ENCODE results near the gene UBE2I.
"Not testable (repeated sequence)": the region's sequence is repeated elsewhere in the genome, so short reads cannot be mapped to it uniquely, and the experiment has no call there.

The UBE2I gene

GRCh38 chr16:1314399-1315068 lies 5.1 kb downstream of the UBE2I start:
- no peak for DNase-seq (ENCODE audit: low read depth)

DNA sequence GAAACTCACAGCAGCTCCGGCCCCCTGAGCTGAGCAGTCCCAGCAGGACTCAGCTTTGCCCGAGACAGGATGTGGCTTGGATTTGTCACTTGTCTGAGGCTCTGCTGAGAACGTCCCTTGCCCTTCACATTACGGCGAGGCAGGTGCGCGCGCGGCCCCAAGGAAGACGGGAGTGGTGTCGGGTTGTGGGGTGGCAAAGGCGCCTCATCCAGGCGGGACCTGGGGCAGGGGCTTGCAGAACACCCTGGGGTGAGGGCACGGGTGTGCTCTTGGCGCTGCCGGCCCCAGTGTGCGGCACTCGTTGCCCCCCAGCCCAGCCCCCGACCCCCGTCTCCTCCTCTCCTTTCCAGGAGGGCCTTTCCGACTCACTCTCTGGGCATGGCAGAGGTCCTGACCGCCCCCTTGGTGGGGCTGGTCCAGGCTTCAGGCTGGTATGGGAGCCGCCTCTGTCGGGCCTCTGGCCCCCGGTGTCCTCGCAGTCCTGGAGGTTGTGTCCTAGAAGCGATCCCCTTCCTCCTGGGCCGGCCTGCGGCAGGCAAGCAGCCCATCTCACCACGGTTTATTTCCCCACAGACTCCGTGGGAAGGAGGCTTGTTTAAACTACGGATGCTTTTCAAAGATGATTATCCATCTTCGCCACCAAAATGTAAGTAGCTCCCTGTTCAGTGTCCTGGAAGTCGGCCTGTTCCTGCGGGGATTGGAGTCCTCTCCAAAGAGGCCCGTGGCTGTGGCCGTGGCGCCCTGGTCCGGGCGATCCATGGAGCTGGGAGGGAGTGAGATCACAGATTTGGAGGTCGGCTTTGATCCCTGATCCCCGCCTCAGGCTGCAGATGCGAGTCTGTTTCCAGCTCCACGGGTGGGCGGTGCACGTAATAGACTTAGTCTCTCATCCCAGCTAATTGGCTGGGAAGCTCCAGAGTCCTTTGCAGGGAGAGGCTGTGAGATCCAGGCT lies 5.9 kb downstream of the UBE2I start:
- DNase-seq (ENCODE audit: low read depth): no peak

DNA sequence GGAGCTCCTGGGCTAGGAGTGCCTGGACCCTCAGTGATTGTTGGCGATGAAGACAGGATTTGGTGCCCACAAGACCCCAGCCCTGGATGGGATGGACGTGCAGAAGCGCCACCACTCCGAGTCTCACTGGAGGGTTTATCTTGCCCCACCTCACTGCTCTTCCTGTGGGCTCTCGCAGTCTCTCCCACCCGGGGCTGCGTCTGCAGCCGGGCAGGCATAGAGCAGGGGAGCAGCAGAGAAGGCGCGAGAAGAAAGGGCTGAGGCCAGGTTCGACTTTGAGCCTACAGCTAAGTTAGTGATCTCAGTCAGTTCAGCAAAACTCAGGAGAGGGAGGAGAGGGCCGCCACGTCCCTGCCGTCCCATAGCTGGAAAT lies 6.6 kb downstream of the UBE2I start:
- no peak for DNase-seq (ENCODE audit: low read depth)

DNA sequence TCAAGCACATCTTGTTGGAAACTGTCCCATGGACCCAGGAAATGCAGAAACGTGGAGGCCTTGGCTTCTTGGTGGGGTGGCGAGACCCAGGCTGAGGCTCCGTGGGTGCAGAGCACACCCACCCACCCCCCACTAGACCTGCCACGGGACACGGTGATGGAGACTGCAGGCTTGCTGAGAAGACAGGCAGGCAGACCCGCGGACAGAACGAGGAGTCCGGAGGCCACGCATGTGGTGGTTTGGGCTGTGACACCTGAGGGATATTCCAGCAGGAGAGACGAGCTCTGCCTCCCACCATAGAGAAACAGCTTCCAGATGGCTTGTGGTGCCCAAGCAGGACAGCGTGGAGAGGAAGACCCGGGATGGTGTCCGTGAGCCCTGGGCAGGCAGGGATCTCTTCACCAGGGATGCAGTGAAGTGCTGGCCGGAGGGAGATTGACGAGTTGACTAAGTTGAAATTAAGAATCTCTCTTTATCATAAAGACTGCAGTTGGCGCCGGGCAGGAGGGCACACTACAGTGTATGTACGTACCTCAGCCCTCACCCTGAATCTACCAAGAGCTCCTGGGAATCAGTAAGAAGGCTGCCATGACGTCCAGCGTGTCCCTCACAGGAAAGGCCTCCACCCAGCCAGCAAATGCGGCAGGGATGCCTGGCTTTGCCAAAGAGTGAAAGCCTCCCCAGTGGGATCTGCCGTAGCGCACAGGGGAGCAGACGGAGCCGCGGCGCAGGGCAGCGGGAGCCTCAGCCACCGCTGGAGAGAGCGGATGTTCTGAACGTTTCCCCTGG lies 8.2 kb downstream of the UBE2I start:
- DNase-seq (ENCODE audit: low read depth): no peak

DNA sequence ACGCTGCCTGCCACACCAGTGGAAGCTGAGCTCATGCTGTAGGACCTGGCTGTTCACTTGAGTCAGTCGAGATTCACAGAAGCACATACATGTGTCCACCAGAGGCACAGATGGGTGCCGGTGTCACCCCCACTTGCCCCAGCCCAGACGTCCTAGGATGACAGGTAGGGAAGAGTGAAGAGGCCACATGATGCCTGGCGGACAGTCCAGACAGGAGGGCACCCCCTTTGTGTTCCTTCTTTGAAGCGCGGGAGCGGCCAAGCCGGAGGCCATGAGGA lies 8.8 kb downstream of the UBE2I start:
- DNase-seq (ENCODE audit: low read depth): no peak

- no peak for DNase-seq (ENCODE audit: low read depth)
These were observed 9.6 kb downstream of the UBE2I start for GRCh38 chr16:1319041-1319440.

DNA sequence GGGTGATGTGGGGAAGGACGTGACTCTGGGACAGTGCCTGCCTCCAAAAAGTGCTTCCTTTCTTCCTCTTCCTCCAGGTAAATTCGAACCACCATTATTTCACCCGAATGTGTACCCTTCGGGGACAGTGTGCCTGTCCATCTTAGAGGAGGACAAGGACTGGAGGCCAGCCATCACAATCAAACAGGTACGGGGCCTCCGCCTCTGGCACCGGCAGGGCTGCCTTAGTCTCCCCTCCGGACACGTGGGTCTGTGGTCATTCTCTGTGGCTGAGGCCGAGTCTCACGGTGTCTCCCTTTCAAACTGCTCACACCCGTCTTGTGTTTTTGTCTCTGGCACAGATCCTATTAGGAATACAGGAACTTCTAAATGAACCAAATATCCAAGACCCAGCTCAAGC lies 10.7 kb downstream of the UBE2I start:
- DNase-seq (ENCODE audit: low read depth): no peak

GRCh38 chr16:1320658-1321240 lies 11.3 kb downstream of the UBE2I start:
- no peak for DNase-seq (ENCODE audit: low read depth)

- no peak for DNase-seq (ENCODE audit: low read depth)
These were observed 13.0 kb downstream of the UBE2I start for GRCh38 chr16:1322407-1322806.

- DNase-seq (ENCODE audit: low read depth): no peak
These were observed 14.1 kb downstream of the UBE2I start for GRCh38 chr16:1323296-1324239.

DNA sequence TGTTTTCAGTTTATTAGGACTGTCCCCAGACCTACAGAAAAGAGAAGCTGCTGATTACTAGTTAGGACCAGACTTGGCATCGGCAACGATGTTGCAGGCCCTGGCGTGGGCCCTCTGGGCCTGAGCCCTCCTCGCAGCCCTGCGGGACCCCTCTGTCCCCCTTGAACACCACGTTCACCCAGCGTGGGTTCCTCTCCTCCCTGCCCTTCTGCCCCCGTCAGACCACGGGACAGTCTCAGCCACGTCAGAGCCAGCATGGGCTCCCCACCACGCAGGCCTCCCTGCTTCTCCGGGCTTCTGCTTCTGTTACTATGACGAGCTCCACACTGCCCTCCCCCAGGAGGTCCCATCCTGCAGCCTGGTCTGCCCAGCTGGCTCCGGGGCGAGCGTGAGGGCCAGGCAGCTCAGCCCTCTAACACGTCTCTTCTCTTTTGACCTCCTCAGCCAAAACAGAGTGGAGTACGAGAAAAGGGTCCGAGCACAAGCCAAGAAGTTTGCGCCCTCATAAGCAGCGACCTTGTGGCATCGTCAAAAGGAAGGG lies 14.9 kb downstream of the UBE2I start:
- no peak for DNase-seq (ENCODE audit: low read depth)

- no peak for DNase-seq (ENCODE audit: low read depth)
These were observed 15.8 kb downstream of the UBE2I start for GRCh38 chr16:1325261-1325660.

DNA sequence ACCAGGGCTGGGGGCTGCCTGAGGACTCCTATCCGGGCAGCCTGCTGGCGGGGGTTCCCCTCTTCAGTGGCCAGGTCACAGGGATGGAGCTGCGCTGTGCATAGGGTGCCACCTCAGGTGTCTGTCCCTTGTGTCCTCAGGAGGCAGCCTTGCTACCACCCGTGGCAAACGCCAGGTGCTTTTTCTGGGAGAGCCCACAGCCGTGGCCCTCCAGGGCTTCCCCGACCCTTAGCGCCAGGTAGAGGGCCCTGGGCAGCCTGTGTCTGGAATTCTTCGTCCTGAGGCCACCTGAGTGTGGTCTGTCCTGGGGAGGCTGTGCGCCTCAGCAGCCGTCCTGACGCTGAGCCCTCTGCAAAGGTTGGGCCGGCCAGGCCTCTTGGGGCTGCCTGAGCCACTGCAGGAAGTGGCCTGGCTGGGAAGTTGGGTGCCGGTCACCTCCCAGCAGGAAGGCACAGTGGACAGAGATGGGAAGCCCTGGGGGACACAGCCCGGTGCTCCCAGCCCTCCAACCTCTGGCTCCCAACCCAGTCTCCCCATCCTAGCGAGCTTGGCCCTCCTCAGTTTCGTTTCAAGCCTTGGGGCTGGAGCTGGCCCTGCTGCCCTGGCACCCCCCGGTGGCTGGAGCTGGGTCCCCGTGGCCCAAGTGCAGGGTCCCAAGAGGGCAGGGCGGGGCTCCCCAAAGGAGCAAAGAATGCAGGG lies 16.4 kb downstream of the UBE2I start:
- no peak for DNase-seq (ENCODE audit: low read depth)

GRCh38 chr16:1326391-1326790 lies 17.0 kb downstream of the UBE2I start:
- DNase-seq (ENCODE audit: low read depth): no peak

GRCh38 chr16:1326946-1327618 lies 17.6 kb downstream of the UBE2I start:
- no peak for DNase-seq (ENCODE audit: low read depth)

DNA sequence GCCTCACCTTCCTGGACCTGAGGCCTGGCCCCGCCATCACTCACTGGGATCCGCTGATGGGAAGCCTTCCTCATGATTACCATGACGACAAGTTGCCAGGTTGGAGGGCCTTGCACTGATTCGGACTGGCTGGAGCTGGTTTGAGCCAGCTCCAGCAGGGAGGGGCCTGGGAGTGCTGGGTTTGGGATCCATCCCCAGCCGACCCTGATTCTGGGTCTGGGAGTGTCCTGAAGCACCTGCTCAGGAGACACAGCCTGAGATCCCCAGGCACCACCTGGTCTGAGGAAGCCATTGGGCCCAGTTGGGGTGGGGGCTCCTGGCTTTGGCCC lies 18.1 kb downstream of the UBE2I start:
- DNase-seq (ENCODE audit: low read depth): no peak

- DNase-seq (ENCODE audit: low read depth): not testable (repeated sequence)
These were observed 18.7 kb downstream of the UBE2I start for GRCh38 chr16:1328136-1328535.

- not testable (repeated sequence) for DNase-seq (ENCODE audit: low read depth)
These were observed 19.5 kb downstream of the UBE2I start for GRCh38 chr16:1328961-1329360.

DNA sequence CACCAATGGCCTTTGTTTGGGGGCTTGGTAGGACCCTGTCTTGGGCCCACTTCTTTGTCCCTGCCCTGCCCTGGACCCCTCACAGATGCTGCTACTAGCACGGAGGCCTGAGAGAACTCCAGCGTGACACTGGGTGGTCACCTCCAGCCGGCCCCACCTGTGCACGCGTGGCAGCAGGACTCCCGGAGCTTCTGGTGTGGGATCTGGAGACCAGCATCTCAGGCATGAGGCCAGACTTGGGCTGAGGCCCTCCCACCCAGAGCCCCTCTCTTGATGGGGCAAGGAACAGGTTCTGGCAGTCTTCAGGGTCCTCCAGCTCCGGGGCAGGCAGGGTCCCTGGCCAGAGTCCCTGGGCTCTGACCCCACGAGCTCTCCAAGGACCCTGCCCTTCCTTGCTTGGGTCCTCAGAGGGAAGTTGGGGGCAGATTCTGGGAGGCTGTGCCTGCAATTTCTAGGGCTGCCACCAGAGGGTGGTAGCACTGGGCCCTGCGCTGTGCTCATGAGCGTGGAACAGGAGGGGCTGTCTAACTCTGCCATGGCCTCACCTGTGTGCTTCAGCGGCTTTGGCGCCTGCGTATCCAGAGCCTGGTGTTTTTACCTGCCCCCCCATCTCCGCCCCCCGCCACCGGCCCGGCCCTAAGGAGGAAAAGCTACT lies 21.0 kb downstream of the UBE2I start:
- no peak for DNase-seq (ENCODE audit: low read depth)
